SK-N-SH treated with all-trans-retinoic acid at 6 μM for 48 hours (cell line): ENCODE results near the gene ATP9A.

Experiments used
- ARNTL ChIP-seq: fragments of 450-650 bp; formaldehyde crosslinking; IDR thresholded peaks from 2 replicates; pipeline ENCODE4 v1.5.0; 2020; ENCODE audit warnings: low read depth, mild to moderate bottlenecking, moderate library complexity, borderline replicate concordance
- ZC3H10 ChIP-seq: fragments of 250-450 bp; sonication (Bioruptor Pico); IDR thresholded peaks from 2 replicates; pipeline ENCODE4 v1.5.1; 2021; ENCODE audit warnings: mild to moderate bottlenecking, moderate library complexity
- ZFP3 ChIP-seq: fragments of 250-450 bp; sonication (Bioruptor Pico); IDR thresholded peaks from 2 replicates; pipeline ENCODE4 v1.5.0; 2020; ENCODE audit warnings: mild to moderate bottlenecking, moderate library complexity
- ZFP30 ChIP-seq: fragments of 450-650 bp; formaldehyde crosslinking; IDR thresholded peaks from 2 replicates; pipeline ENCODE4 v1.5.0; 2022; ENCODE audit warnings: mild to moderate bottlenecking, moderate library complexity
- ZNF70 ChIP-seq: fragments of 450-650 bp; formaldehyde crosslinking; IDR thresholded peaks from 2 replicates; pipeline ENCODE4 v1.5.0; 2020; ENCODE audit warnings: mild to moderate bottlenecking, moderate library complexity
- TF ChIP-seq, protein P1 (sequence below): fragments of 250-450 bp; sonication (Bioruptor Pico); IDR thresholded peaks from 2 replicates; pipeline ENCODE4 v1.8.0; 2020; ENCODE audit warnings: mild to moderate bottlenecking, moderate library complexity, borderline replicate concordance
- TF ChIP-seq, protein P2 (sequence below): fragments of 250-450 bp; sonication (Bioruptor Pico); IDR thresholded peaks from 2 replicates; pipeline ENCODE4 v1.8.0; 2021; ENCODE audit warnings: low read depth, mild to moderate bottlenecking, moderate library complexity, borderline replicate concordance

DNA sequence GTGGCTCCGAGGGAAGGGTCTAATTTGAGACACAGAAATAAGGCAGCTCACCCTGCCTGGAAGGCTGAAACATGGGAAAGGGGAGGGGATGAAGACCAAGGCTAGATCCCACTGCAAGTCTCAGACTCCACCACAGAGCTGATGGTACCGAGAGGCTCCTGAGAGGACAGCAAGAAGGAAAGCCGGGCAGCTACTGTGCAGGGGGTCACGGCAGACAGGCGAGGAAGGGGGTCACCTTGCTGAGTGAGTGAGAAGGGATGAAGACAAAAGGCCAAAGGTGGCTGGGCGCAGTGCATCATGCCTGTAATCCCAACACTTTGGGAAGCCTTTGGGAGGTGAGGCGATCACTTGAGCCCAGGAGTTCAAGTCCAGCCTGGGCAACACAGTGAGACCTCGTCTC is 100.7 kb downstream of the ATP9A start:
- TF ChIP-seq ARNTL (CRISPR knock-in tag), result no peak
- TF ChIP-seq, protein P1, sequence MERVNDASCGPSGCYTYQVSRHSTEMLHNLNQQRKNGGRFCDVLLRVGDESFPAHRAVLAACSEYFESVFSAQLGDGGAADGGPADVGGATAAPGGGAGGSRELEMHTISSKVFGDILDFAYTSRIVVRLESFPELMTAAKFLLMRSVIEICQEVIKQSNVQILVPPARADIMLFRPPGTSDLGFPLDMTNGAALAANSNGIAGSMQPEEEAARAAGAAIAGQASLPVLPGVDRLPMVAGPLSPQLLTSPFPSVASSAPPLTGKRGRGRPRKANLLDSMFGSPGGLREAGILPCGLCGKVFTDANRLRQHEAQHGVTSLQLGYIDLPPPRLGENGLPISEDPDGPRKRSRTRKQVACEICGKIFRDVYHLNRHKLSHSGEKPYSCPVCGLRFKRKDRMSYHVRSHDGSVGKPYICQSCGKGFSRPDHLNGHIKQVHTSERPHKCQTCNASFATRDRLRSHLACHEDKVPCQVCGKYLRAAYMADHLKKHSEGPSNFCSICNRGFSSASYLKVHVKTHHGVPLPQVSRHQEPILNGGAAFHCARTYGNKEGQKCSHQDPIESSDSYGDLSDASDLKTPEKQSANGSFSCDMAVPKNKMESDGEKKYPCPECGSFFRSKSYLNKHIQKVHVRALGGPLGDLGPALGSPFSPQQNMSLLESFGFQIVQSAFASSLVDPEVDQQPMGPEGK (CRISPR knock-in tag), result no peak
- TF ChIP-seq ZNF70 (CRISPR knock-in tag), result no peak
- TF ChIP-seq, protein P2, sequence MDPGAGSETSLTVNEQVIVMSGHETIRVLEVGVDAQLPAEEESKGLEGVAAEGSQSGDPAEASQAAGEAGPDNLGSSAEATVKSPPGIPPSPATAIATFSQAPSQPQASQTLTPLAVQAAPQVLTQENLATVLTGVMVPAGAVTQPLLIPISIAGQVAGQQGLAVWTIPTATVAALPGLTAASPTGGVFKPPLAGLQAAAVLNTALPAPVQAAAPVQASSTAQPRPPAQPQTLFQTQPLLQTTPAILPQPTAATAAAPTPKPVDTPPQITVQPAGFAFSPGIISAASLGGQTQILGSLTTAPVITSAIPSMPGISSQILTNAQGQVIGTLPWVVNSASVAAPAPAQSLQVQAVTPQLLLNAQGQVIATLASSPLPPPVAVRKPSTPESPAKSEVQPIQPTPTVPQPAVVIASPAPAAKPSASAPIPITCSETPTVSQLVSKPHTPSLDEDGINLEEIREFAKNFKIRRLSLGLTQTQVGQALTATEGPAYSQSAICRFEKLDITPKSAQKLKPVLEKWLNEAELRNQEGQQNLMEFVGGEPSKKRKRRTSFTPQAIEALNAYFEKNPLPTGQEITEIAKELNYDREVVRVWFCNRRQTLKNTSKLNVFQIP (CRISPR knock-in tag), result no peak
- TF ChIP-seq ZFP3, result no peak
- TF ChIP-seq ZC3H10 (CRISPR knock-in tag), result no peak
- no peak for TF ChIP-seq ZFP30
